Chondrocyte (in vitro differentiated cells): Measurements from ENCODE around the gene STK10. TPM values are rescaled to one million over a fixed set of nuclear protein-coding genes. Genes with fewer than 3 reads are reported as not detected.

Experiments
- DNase-seq: peaks from one replicate; pipeline ENCODE4 v3.0.0; 2021; ENCODE audit warnings: mixed read lengths, low spot score
- H3K27ac Mint-ChIP-seq: one replicate; pipeline ENCODE4 v1.8.0; 2021; ENCODE audit warnings: mild to moderate bottlenecking, moderate library complexity, mixed read lengths; ENCODE audit not compliant: unreplicated experiment
- H3K27me3 Mint-ChIP-seq: 2 replicates; pipeline ENCODE4 v1.8.0; 2021; ENCODE audit warnings: low read depth, mixed read lengths
- H3K36me3 Mint-ChIP-seq: 2 replicates; pipeline ENCODE4 v1.8.0; 2021; ENCODE audit warnings: low read depth, mixed read lengths
- H3K4me1 Mint-ChIP-seq: 2 replicates; pipeline ENCODE4 v1.8.0; 2021; ENCODE audit warnings: low read depth, mild to moderate bottlenecking, mixed read lengths
- H3K4me3 Mint-ChIP-seq: one replicate; pipeline ENCODE4 v1.8.0; 2021; ENCODE audit warnings: mild to moderate bottlenecking, moderate library complexity, mixed read lengths; ENCODE audit not compliant: unreplicated experiment
- H3K9me3 Mint-ChIP-seq: 2 replicates; pipeline ENCODE4 v1.8.0; 2021; ENCODE audit warnings: low read depth, mixed read lengths
- CTCF ChIP-seq: fragments of 200-600 bp; sonication (generic); IDR thresholded peaks from 2 replicates; pipeline ENCODE4 v1.5.0; 2021; ENCODE audit warnings: antibody characterized with exemption, mild to moderate bottlenecking, moderate library complexity
- total RNA-seq: library from RNA; stranded (reverse); gene quantifications from 3 replicates; pipeline ENCODE4 v1.2.1, GENCODE V29; 2021

The STK10 gene
- total RNA-seq, 1 donor from 2014 or later, result 45.9 TPM

DNA sequence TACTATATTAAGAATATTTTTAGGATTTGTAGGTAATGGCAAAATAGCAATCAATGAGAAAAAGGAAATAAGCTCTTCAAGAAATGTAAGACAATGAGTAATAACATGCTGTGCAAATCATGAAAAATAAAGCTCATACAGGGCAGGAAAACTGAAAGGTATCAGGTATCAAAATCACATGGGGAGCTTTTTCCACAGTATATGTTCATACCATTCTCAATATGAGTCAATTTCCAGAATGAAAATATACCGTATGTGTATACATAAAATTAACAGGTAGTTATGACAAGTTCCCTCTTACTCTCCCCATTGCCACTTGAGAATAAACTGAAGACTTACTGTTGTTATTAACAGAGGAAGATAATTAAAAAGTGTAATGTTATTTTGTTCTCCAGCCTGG is 41.9 kb upstream of the STK10 start:
- H3K36me3 Mint-ChIP-seq, result peaks cover 24% of the 10 kb centered on the region
- no peak for TF ChIP-seq CTCF
- H3K4me3 Mint-ChIP-seq, result no peak overlapping the region
- H3K27me3 Mint-ChIP-seq, result no peaks in the 10 kb centered on the region
- peak overlapping the region; percentile 14 for H3K27ac Mint-ChIP-seq
- no peaks in the 10 kb centered on the region for H3K9me3 Mint-ChIP-seq
- DNase-seq, result no peak
- H3K4me1 Mint-ChIP-seq, result peaks cover 4% of the 10 kb centered on the region

DNA sequence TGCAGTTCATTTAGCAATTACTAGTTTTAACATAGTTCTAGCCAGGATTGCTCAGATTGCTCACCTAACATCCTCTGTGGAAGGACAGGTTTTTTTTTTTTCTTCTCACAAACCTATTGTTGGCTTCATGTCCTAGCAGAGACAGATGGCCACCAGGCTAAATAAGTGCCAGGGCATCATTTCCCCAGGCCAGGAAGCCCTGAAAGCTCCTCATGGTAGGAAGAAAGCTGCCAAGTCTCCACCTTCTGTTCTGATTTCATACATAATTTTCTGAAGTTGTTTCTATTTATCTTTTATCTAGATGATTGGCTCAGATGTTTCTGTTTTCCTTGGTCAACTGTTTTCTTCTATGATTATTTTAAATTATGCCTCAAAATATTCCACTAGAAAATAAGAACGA is 37.0 kb upstream of the STK10 start:
- Mint-ChIP-seq H3K36me3 (peaks cover 24% of the 10 kb centered on the region), H3K4me1 (no peaks in the 10 kb centered on the region), H3K4me3 (no peak overlapping the region), H3K27me3 (no peaks in the 10 kb centered on the region), H3K27ac (no peak overlapping the region), H3K9me3 (no peaks in the 10 kb centered on the region)
- DNase-seq, result no peak
- TF ChIP-seq CTCF, result no peak

GRCh38 chr5:172223901-172224873 is 36.2 kb upstream of the STK10 start:
- no peak for TF ChIP-seq CTCF
- Mint-ChIP-seq H3K27me3 (no peaks in the 10 kb centered on the region), H3K4me1 (no peaks in the 10 kb centered on the region), H3K4me3 (no peak overlapping the region), H3K27ac (no peak overlapping the region), H3K9me3 (peaks cover 5% of the 10 kb centered on the region), H3K36me3 (peaks cover 31% of the 10 kb centered on the region)
- no peak for DNase-seq

DNA sequence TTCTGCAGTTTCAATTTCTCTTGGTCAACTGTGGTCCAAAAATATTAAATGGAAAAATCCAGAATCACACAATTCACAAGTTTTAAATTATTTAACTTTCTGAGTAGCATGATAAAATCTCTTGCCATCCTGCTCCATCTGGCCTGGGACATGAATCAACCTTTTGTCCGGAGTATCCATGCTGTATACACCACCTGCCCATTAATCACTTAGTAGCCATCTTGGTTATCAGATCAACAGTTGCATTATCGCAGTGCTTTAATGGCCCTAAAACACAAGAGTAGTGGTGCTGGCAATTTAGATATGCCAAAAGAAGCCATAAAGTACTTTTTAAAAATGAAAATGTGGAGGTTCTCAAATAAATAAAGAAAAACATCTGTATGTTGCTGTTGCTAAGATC is 31.3 kb upstream of the STK10 start:
- Mint-ChIP-seq H3K4me3 (no peak overlapping the region), H3K27ac (no peak overlapping the region), H3K4me1 (peaks cover 13% of the 10 kb centered on the region), H3K36me3 (peaks cover 43% of the 10 kb centered on the region), H3K27me3 (no peaks in the 10 kb centered on the region), H3K9me3 (peaks cover 16% of the 10 kb centered on the region)
- DNase-seq, result no peak
- no peak for TF ChIP-seq CTCF

GRCh38 chr5:172216345-172216744 is 28.3 kb upstream of the STK10 start:
- Mint-ChIP-seq H3K4me3 (no peak overlapping the region), H3K36me3 (peaks cover 39% of the 10 kb centered on the region), H3K27ac (no peak overlapping the region)

More at GRCh38 chr5:172216345-172216744, 28.3 kb upstream of the STK10 start:
- DNase-seq, result no peak
- TF ChIP-seq CTCF, result no peak
- H3K27me3 Mint-ChIP-seq, result no peaks in the 10 kb centered on the region
- H3K9me3 Mint-ChIP-seq, result peaks cover 16% of the 10 kb centered on the region
- H3K4me1 Mint-ChIP-seq, result peaks cover 13% of the 10 kb centered on the region
